Stimulated activated CD8-positive, alpha-beta memory T cell treated with anti-CD3 and anti-CD28 coated beads, Interleukin-12 subunit alpha, Interleukin-12 subunit beta, amount 100 ng/mL, for 24 hours (primary cell): ENCODE data around the gene ISOC2.
"Not testable (repeated sequence)": the region's sequence is repeated elsewhere in the genome, so short reads cannot be mapped to it uniquely, and the experiment has no call there.

ENCODE experiments used
- DNase-seq: peaks from one replicate; pipeline ENCODE4 v3.0.0-alpha.2; 2020; ENCODE audit errors: extremely low read depth

Gene ISOC2

DNA sequence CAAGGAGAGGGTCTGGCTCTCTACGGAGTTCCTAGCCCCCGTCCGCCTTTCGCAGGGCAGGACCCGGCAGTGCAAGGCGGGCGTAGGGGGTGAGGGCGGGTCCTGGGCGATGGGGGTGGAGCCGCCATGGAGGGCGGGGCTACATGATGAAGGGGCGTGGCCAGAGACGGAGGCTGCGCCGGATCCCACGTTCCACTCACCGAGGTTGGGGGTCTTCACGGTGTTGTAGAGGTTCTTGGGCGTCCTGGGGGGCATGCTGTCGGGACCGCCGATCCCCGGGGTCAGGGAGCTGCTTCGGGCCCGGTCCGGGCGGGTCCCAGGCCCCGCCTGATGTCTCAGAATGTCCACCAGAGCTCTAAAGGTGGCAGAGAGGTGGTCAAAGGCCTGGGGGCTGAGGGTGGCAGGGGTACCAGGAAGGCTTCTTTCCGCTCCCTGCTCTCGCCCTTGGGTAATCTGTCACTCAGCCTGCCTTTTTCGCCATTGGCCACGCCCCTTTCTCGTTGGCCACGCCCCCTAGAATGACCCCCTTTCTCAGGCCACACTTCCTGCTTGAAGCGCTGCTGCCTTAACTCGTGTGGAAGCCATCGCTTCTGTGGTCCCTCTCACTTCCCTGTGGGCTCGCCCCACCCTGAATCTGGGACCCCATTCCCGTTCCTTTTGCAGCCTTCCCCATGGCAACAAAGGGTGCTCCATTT, 20.9 kb downstream of the ISOC2 start:
- no peak for DNase-seq

DNA sequence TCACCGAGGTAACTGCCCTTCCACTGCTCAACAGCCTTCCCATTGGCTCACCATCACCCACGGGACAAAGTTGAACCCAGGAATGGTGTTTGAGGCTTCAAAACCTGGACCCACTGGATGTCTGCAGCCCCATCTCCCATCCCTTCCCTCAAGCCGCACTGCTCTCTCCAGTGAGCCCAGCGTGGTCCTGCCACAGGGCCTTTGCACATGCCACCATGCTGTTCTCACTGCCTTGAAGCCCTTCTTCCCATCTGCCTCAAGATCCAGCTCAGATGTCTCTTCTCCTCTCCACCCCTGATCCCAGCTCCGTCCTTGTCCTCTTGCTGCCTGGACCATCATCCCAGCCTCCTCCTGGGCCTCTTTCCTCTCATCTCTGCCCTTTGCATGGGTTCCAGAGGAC, 22.4 kb downstream of the ISOC2 start:
- DNase-seq, result no peak

DNA sequence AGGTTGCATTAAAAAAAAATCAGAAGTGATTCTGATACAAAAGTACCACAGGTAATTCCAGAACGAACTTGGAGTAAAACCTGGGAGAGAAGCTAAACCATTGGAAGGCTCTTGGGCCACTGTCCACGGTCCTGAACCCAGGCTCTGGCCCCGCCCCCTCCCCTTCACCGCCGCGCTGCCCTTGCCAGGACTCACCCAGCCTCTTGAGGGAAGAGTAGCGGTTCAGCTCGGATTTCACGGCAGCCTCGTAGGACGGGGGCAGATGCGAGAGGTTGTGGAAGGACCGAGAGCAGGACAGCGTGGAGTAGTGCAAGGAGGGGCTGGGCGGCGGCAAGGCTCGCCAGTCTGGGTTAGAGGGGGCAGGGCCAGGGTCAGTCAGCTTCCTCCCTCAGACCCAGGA, 24.0 kb downstream of the ISOC2 start:
- DNase-seq, result no peak

GRCh38 chr19:55436847-55437246, 24.6 kb downstream of the ISOC2 start:
- no peak for DNase-seq

DNA sequence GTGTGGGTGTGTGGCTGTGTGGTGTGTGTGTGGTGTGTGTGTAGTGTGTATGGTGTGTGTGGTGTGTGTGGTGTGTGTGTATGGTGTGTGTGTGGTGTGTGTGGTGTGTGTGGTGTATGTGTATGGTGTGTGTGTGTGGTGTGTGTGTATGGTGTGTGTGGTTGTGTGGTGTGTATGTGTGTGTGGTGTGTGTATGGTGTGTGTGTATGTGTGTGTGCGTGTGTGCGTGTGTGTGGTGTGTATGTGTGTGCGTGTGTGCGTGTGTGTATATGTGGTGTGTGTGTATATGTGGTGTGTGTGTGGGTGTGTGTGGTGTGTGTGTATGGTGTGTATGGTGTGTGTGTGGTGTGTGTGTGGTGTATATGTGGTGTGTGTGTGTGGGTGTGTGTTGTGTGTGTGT, 26.4 kb downstream of the ISOC2 start:
- no peak for DNase-seq

DNA sequence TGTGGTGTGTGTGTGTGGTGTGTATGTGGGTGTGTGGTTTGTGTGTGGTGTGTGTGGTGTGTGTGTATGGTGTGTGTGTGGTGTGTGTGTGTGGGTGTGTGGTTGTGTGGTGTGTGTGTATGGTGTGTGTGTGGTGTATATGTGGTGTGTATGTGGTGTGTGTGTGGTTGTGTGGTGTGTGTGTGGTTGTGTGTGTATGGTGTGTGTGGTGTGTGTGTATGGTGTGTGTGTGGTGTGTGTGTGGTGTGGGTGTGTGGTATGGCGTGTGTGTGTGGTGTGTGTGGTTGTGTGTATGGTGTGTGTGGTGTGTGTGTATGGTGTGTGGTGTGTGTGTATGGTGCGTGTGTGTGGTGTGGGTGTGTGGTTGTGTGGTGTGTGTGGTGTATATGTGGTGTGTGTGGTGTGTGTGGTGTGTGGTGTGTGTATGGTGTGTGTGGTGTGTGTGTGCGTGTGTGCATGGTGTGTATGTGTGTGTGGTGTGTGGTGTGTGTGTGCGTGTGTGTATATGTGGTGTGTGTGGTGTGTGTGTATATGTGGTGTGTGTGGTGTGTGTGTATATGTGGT, 27.0 kb downstream of the ISOC2 start:
- DNase-seq, result no peak

- DNase-seq, result no peak
Observed at GRCh38 chr19:55433292-55433691, 28.1 kb downstream of the ISOC2 start.

- DNase-seq, result no peak
Observed at GRCh38 chr19:55432241-55432959, 29.0 kb downstream of the ISOC2 start.

DNA sequence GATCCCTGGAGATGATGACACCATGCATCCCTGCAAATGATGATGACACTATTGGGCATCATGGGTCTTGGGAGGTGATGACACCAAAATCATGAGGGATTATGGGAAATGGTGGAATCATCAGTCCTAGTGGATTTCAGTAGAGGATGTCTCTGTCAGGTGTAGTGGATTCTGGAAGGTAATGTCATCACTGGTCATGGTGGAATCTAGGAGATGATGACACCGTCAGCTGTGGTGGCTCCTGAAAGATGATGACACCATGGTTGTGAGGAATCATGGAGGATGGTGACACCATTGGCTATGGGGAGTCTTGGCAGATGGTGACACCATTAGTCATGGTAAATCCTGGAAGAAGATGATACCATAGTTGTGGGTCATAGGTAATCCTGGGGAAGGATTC, 30.3 kb downstream of the ISOC2 start:
- DNase-seq, result no peak

DNA sequence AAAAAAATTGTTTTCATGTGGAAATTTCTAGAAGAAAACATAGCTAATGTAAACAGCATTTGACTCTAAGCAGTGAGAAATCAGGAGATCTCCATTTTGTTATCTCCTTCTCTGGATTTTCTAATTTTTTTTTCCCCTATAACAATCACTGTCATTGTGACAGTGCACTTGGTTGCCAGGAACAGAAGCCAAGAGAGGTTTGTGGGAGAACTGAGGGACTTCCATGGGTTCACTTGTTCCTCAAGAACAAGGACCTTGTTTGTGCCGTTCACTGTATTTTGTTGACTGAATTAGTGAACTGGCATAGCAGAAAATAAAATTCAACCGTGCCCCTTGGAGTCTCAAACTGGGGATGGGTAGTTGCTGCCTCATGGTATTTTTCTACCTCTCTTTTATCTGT, 35.4 kb downstream of the ISOC2 start:
- DNase-seq, result no peak

DNA sequence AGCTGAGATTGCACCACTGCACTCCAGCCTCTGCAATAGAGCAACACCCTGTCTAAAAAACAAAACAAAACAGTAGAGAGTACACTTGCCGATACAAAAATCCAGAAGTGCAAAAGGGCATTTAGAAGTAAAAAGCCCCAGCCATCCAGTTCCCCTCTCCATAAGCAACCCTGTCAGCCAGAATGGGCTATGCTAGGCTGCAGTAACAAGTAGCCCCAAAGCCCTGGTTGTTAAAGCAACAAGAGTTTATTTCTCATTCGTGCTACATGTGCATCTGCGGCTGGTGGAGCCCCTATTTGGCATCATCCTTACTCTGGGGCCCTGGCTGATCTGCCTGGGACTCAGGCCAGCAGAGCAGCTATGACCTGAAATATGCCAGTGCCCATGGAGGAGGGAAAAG, 36.9 kb downstream of the ISOC2 start:
- no peak for DNase-seq

DNA sequence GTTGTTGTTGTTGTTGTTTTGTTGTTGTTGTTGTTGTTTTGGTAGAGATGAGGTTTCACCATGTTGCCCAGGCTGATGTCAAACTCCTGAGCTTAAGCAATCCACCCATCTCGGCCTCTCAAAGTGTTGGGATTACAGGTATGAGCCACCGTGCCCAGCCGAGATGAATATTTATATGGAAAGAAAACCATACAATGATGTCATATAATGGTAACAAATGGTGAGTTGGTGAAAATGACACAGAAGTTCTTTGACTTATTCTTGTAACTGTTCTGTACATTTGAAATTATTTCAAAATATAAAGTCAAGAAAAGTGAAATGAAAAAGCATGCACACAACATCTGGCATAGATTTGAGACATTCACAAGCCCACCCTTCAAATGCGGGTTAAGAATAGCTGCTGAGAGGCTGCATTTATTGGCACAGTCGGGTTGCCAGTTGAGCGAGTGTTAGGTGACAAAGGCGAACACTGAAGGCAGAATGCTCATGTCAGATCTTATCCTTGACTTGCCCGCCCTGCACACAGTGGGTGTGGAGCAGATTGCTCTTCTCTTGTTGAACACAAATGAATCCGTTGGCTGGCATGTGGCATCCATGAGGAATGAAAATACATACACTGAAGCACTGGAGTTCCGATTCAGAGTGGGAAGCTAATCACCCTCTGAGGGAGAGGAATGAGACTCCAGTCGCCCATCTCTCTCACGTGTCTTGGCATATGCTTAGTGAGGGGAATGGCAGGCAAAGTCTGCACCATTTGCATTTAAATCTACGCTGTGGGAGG, 38.0 kb downstream of the ISOC2 start:
- DNase-seq, result no peak

DNA sequence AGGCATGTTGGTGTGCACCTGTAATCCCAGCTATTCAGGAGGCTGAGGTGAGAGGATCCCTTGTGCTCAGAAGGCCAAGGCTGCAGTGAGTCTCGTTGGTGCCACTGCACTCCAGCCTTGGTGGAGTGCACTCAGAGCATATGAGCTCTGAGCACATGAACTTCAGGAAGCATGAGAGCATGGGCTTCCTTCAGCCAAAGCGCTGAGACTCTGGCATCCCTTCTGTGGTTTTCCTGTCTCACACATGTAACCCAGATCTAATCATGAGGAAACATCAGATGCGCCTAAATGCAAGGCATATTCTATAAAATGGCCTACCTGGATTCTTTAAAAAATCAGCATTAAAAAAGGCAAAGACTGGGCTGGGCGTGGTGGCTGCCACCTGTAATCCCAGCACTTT, 40.2 kb downstream of the ISOC2 start:
- not testable (repeated sequence) for DNase-seq

DNA sequence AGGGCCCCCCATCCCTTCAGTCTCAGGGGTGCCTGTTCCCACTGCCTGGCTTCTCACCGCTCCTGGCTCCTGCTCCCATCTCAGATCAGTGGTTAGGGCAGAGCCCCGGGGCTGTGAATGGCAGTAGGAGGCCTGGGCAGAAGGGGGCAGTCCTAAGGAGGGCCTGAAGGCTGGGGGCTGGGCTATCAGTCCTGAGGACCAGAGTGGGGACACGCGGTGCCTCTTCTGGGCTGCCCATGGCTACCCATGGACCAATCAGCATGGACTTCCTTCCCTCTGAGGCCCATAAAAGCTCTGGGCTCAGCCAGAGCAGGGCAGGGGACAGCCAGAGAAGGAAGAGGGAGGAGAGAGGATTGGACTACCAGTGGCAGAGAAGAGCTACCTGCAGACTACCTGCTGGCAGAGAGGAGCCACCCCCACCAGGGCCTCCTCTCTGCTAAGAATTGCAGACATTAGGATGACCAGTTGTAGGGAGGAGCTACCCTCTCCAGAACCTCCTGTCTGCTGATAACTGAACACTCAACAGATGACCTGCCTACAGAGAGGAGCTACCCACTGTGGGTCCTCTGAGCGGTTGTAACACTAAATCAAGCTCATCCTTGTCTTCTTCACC, 41.7 kb downstream of the ISOC2 start:
- no peak for DNase-seq

DNA sequence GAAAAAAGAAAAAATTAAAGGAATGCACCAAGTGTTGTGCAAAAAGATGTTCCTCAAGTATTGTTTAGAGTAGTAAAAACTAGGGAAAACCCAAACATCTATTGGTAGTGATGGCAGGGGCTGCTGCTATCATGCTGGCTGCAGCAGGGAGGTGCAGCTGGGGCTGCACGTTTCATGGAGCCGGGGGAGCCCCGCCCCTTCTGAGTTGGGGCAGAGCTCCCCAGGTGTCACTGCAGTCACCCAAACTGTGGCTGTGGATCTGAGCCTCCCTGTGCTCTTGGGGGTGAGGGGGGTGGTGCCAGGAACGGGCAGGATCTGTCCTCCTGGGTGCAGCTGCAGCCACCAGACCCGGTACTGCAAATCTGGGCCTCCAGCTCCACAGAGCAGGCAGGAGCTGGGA, 42.3 kb downstream of the ISOC2 start:
- no peak for DNase-seq

DNA sequence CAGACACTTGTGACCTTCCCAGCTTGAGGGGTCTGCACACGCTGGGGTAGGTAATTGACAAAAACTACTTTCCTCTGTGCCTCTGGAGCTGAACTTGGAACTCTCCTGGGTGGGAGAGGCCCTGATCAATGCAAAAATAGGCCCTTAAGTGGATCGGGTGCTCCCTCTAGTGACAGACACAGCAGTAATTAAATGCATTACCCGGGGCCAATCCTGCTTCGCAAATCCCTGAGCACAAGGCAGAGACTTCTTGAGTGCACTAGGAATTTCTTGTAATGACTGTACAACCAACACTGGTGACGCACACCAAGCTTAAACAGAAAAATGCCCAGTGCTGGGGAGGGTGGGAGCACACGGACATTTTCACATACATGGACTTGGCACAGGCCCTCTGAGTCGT, 43.3 kb downstream of the ISOC2 start:
- no peak for DNase-seq

GRCh38 chr19:55410168-55410567, 51.3 kb downstream of the ISOC2 start:
- DNase-seq, result no peak

DNA sequence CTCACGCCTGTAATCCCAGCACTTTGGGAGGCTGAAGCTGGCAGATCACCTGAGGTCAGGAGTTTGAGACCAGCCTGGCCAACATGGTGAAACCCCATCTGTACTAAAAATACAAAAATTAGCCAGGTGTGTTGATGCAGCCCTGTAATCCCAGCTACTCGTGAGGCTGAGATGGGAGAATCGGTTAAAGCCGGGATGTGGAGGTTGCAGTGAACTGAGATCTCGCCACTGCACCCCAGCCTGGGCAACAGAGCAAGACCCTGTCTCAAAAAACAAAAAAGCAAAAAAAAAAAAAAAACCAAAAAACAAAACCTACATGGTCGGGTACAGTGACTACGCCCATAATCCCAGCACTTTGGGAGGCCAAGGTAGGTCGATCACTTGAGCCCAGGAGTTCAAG, 52.3 kb downstream of the ISOC2 start:
- DNase-seq, result not testable (repeated sequence)

DNA sequence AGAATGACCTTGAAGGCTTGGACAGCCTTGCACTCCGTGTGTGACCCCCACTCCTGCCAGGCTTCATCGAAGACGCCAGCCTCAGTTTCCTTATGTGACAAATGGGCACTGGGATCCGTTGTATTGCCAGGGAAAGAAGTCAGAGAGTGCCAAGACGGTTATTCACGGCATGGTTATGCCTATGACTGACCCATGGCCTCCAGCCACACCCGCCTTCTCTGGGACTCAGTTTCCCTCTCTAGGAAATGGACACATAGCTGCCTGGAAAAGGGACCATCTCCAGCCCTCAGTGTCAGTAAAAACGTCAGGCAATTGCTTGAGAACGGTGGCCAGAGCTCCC, 52.9 kb downstream of the ISOC2 start:
- no peak for DNase-seq

- DNase-seq, result peak; percentile 92
Observed at GRCh38 chr19:55407800-55408532, 53.5 kb downstream of the ISOC2 start.

- DNase-seq, result not testable (repeated sequence)
Observed at GRCh38 chr19:55407550-55407799, 54.0 kb downstream of the ISOC2 start, which contains the start of gene UBE2S. Gene UBE2S (minus strand): TSS chr19:55407788. CDS start chr19:55407589, 199 bp downstream.
